Activated CD4-positive, alpha-beta T cell treated with anti-CD3 and anti-CD28 coated beads, Interleukin-2, amount 10 ng/mL, durations not matched to agents 7 days and 5 days (primary cell): Measurements from ENCODE around the gene ADAD1. TPM values are rescaled to one million over a fixed set of nuclear protein-coding genes. Genes with fewer than 3 reads are reported as not detected.
"Not testable (repeated sequence)": the region's sequence is repeated elsewhere in the genome, so short reads cannot be mapped to it uniquely, and the experiment has no call there.

ENCODE experiments used
- CTCF ChIA-PET: fragments of 350-600 bp; sonication (Branson Sonifier 250); formaldehyde crosslinking; loops from one replicate; lab custom pipeline; 2021; ENCODE audit warnings: antibody characterized with exemption; lab: Charles Lee
- POLR2A ChIA-PET: fragments of 350-600 bp; sonication (Branson Sonifier 250); formaldehyde crosslinking; loops from one replicate; lab custom pipeline; 2021; ENCODE audit warnings: antibody characterized with exemption; lab: Charles Lee
- DNase-seq: peaks from one replicate; pipeline ENCODE4 v3.0.0-alpha.2; 2020
- H3K27ac Mint-ChIP-seq: one replicate; pipeline ENCODE4 v1.8.0; 2021; ENCODE audit warnings: mild to moderate bottlenecking, moderate library complexity, mixed read lengths
- H3K27me3 Mint-ChIP-seq: one replicate; pipeline ENCODE4 v1.8.0; 2021; ENCODE audit warnings: mixed read lengths
- H3K36me3 Mint-ChIP-seq: one replicate; pipeline ENCODE4 v1.8.0; 2021; ENCODE audit warnings: low read depth, mixed read lengths
- H3K4me1 Mint-ChIP-seq: one replicate; pipeline ENCODE4 v1.8.0; 2021; ENCODE audit warnings: mixed read lengths
- H3K4me3 Mint-ChIP-seq: one replicate; pipeline ENCODE4 v1.8.0; 2021; ENCODE audit warnings: mild to moderate bottlenecking, moderate library complexity, mixed read lengths
- H3K9me3 Mint-ChIP-seq: one replicate; pipeline ENCODE4 v1.8.0; 2021; ENCODE audit warnings: mixed read lengths
- total RNA-seq, 2 experiments: library from RNA; stranded (reverse); gene quantifications; one replicate each; pipeline ENCODE4 v1.2.3, GENCODE V29; 2021

ADAD1 gene
- not detected for total RNA-seq

DNA sequence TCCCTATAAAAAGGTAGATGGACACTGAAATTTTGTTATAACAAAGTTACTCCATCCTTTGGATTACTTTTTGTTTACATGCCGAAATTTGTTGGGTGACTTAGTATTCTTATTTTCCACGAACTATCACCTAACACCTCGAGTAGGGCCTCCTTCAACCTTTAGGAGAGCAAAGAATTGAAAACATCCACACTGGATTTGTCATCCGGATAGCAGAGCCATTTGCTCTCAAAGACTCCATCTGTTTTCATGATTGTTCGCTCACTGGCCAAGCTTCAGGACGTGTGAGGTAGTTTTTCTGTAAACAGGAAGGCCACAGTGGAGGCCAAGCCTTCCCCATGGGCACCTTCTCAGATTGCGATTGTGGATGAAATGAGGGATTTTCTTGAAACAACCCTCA lies at the start of gene ADAD1:
ADAD1 (plus strand) TSS at position 301 of the 400 bp plus-strand sequence. CDS start 1,059 bp downstream, outside the sequence.
- DNase-seq = no peak
- ChIA-PET POLR2A (no interaction called here), CTCF (no interaction called here)
- no peak within 1 kb of the TSS for H3K27ac Mint-ChIP-seq
- no peaks in the 10 kb centered on the region for H3K27me3 Mint-ChIP-seq
- no peak within 1 kb of the TSS for H3K4me3 Mint-ChIP-seq
- no peaks in the 10 kb centered on the region for H3K36me3 Mint-ChIP-seq
- peaks cover 6% of the 10 kb centered on the region for H3K9me3 Mint-ChIP-seq
- H3K4me1 Mint-ChIP-seq = no peaks in the 10 kb centered on the region

- ChIA-PET CTCF (no interaction called here), POLR2A (no interaction called here)
- no peak for DNase-seq
- Mint-ChIP-seq H3K27ac (no peak overlapping the region), H3K4me1 (peaks cover 11% of the 10 kb centered on the region), H3K9me3 (no peaks in the 10 kb centered on the region), H3K27me3 (no peaks in the 10 kb centered on the region), H3K36me3 (peaks cover 26% of the 10 kb centered on the region), H3K4me3 (no peak overlapping the region)
These were observed 48.8 kb upstream of the ADAD1 start for GRCh38 chr4:122329876-122330565.

DNA sequence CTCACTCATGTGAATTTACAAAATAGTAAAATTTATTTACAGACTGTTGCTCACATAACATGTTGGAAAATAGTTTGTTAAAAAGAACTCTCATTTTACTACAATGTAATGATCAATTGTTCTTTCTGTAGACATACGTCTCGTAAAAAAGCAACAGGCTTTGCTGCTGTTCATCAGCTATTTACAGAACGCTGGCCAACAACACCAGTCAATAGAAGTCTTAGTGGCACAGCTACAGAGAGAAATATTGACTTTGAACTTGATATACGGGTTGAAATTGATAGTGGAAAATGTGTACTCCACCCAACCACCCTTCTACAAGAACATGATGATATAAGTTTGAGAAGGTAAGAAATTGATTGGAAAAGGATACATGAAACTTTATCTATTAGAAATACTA lies 47.6 kb upstream of the ADAD1 start:
- Mint-ChIP-seq H3K36me3 (peaks cover 32% of the 10 kb centered on the region), H3K9me3 (no peaks in the 10 kb centered on the region), H3K27ac (no peak overlapping the region), H3K4me1 (peaks cover 13% of the 10 kb centered on the region), H3K4me3 (no peak overlapping the region), H3K27me3 (no peaks in the 10 kb centered on the region)
- POLR2A ChIA-PET = no interaction called here
- no peak for DNase-seq
- CTCF ChIA-PET = no interaction called here

GRCh38 chr4:122334828-122335227 lies 44.0 kb upstream of the ADAD1 start:
- Mint-ChIP-seq H3K4me3 (no peak overlapping the region), H3K9me3 (no peaks in the 10 kb centered on the region), H3K4me1 (peaks cover 11% of the 10 kb centered on the region), H3K36me3 (peaks cover 37% of the 10 kb centered on the region), H3K27ac (no peak overlapping the region), H3K27me3 (no peaks in the 10 kb centered on the region)
- no peak for DNase-seq
- POLR2A ChIA-PET = no interaction called here
- CTCF ChIA-PET = interaction anchor here (1.0 kb wide), 1 partner anchor 11 kb away, joined by 3 read pairs; no protein-coding TSS in a partner anchor

DNA sequence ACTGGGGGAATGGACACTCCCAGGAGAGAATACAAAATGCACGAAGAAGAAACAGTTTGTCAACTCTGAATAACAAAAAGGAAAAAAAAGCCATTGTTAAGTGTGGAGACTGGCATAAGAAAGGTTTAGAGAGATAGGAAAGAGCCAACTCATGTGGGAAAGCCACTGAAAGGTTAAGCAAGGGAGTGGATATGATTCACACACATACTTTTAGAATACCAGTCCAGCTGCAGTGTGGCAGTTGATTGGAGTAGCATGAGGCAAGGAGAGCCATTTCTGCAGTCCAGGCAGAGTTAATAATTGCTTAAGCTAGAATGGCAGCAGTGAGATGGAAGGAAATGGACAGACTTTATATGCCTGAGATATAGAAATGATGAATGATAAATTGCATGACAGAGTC lies 36.9 kb upstream of the ADAD1 start:
- Mint-ChIP-seq H3K4me1 (no peaks in the 10 kb centered on the region), H3K4me3 (no peak overlapping the region), H3K27ac (no peak overlapping the region), H3K27me3 (no peaks in the 10 kb centered on the region), H3K9me3 (no peaks in the 10 kb centered on the region), H3K36me3 (peaks cover 23% of the 10 kb centered on the region)
- POLR2A ChIA-PET = no interaction called here
- DNase-seq = no peak
- CTCF ChIA-PET = interaction anchor here (0.9 kb wide), 1 partner anchor 9 kb away, joined by 3 read pairs; no protein-coding TSS in a partner anchor

DNA sequence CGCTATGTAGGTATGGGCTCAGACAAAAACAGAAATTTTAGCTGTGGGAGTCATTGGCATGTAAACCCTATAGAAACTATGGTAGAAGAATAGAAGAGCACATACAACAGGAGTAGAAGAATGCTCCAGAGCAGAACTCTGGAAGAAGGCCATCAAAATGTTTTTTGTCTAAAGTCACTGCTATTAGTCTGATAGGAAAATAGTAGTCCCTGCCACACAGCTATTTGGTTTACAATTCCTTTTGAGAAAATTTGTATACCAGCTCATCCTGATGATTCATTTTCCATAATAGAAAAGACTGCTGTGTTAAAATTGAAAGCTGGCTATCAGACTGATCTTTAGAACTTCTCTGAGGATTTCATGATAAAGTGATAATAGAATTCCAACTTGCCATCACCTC lies 32.8 kb upstream of the ADAD1 start:
- Mint-ChIP-seq H3K27me3 (no peaks in the 10 kb centered on the region), H3K4me1 (no peaks in the 10 kb centered on the region), H3K4me3 (no peak overlapping the region), H3K36me3 (peaks cover 38% of the 10 kb centered on the region), H3K27ac (no peak overlapping the region), H3K9me3 (no peaks in the 10 kb centered on the region)
- ChIA-PET POLR2A (no interaction called here), CTCF (interaction anchor here (1.1 kb wide), 1 partner anchor 50 kb away, joined by 3 read pairs; no protein-coding TSS in a partner anchor)
- no peak for DNase-seq

GRCh38 chr4:122346503-122346902 lies 32.3 kb upstream of the ADAD1 start:
- Mint-ChIP-seq H3K9me3 (no peaks in the 10 kb centered on the region), H3K36me3 (peaks cover 41% of the 10 kb centered on the region), H3K27me3 (no peaks in the 10 kb centered on the region), H3K4me3 (no peak overlapping the region), H3K4me1 (no peaks in the 10 kb centered on the region), H3K27ac (no peak overlapping the region)
- CTCF ChIA-PET = interaction anchor here (1.1 kb wide), 1 partner anchor 49 kb away, joined by 3 read pairs; no protein-coding TSS in a partner anchor
- POLR2A ChIA-PET = no interaction called here
- no peak for DNase-seq

GRCh38 chr4:122356317-122356808 lies 22.4 kb upstream of the ADAD1 start:
- no peaks in the 10 kb centered on the region for H3K9me3 Mint-ChIP-seq
- ChIA-PET POLR2A (no interaction called here), CTCF (interaction anchor here (0.9 kb wide), 1 partner anchor 375 kb away, joined by 3 read pairs; no protein-coding TSS in a partner anchor)
- H3K27ac Mint-ChIP-seq = no peak overlapping the region
- no peaks in the 10 kb centered on the region for H3K27me3 Mint-ChIP-seq
- peaks cover 7% of the 10 kb centered on the region for H3K4me1 Mint-ChIP-seq
- no peak overlapping the region for H3K4me3 Mint-ChIP-seq
- H3K36me3 Mint-ChIP-seq = peaks cover 45% of the 10 kb centered on the region
- no peak for DNase-seq

GRCh38 chr4:122360754-122361153 lies 18.1 kb upstream of the ADAD1 start:
- DNase-seq = no peak
- no peak overlapping the region for H3K27ac Mint-ChIP-seq
- H3K27me3 Mint-ChIP-seq = no peaks in the 10 kb centered on the region
- CTCF ChIA-PET = no interaction called here
- POLR2A ChIA-PET = no interaction called here
- peaks cover 7% of the 10 kb centered on the region for H3K4me1 Mint-ChIP-seq
- H3K36me3 Mint-ChIP-seq = peaks cover 42% of the 10 kb centered on the region
- H3K4me3 Mint-ChIP-seq = no peak overlapping the region
- H3K9me3 Mint-ChIP-seq = no peaks in the 10 kb centered on the region

DNA sequence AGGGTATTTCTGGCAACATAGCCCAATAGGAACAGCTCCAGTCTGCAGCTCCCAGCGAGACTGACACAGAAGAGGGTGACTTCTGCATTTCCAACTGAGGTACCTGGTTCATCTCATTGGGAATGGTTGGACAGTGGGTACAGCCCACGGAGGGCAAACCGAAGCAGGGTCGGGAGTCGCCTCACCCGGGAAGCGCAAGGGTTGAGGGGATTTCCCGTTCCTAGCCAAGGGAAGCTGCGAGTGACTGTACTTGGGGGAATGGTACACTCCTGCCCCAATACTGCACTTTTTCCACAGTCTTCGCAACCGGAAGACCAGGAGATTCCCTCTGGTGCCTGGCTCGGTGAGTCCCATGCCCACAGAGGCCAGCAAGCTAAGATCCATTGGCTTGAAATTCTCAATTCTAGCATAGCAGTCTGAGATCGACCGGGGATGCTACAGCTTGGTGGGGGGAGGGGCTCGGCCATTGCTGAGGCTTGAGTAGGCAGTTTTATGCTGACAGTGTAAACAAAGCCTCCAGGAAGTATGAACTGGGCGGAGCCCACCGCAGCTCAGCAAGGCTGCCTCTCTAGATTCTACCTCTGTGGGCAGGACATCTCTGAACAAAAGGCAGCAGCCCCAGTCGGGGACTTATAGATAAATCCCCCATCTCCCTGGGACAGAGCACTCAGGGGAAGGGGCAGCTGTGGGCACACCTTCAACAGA lies 14.0 kb upstream of the ADAD1 start:
- POLR2A ChIA-PET = no interaction called here
- H3K27me3 Mint-ChIP-seq = peaks cover 6% of the 10 kb centered on the region
- CTCF ChIA-PET = no interaction called here
- peaks cover 18% of the 10 kb centered on the region for H3K9me3 Mint-ChIP-seq
- no peak overlapping the region for H3K4me3 Mint-ChIP-seq
- H3K27ac Mint-ChIP-seq = peak overlapping the region; percentile 71
- DNase-seq = peak; percentile 37
- H3K36me3 Mint-ChIP-seq = peaks cover 23% of the 10 kb centered on the region
- peaks cover 7% of the 10 kb centered on the region for H3K4me1 Mint-ChIP-seq

DNA sequence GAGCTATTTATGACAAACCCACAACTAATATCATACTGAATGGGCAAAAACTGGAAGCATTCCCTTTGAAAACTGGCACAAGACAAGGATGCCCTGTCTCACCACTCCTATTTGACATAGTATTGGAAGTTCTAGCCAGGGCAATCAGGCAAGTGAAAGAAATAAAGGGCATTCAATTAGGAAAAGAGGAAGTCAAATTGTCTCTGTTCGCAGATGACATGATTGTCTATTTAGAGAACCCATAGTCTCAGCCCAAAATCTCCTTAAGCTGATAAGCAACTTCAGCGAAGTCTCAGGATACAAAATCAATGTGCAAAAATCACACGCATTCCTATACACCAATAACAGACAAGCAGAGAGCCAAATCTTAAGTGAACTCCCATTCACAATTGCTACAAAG lies 10.0 kb upstream of the ADAD1 start:
- H3K4me1 Mint-ChIP-seq, H3K36me3 Mint-ChIP-seq, DNase-seq, H3K27me3 Mint-ChIP-seq, H3K4me3 Mint-ChIP-seq, H3K27ac Mint-ChIP-seq: not testable (repeated sequence)
- ChIA-PET POLR2A (interaction anchor here (0.6 kb wide), 1 partner anchor 30 kb away, joined by 5 read pairs; no protein-coding TSS in a partner anchor), CTCF (interaction anchor here (1.8 kb wide), 1 partner anchor 29 kb away, joined by 3 read pairs; no protein-coding TSS in a partner anchor)
- peaks cover 18% of the 10 kb centered on the region for H3K9me3 Mint-ChIP-seq

GRCh38 chr4:122377352-122377751 lies 1.5 kb upstream of the ADAD1 start:
- Mint-ChIP-seq H3K9me3 (peaks cover 6% of the 10 kb centered on the region), H3K4me3 (no peak overlapping the region), H3K27ac (no peak overlapping the region), H3K4me1 (no peaks in the 10 kb centered on the region), H3K27me3 (no peaks in the 10 kb centered on the region), H3K36me3 (no peaks in the 10 kb centered on the region)
- ChIA-PET CTCF (no interaction called here), POLR2A (no interaction called here)
- DNase-seq = no peak

DNA sequence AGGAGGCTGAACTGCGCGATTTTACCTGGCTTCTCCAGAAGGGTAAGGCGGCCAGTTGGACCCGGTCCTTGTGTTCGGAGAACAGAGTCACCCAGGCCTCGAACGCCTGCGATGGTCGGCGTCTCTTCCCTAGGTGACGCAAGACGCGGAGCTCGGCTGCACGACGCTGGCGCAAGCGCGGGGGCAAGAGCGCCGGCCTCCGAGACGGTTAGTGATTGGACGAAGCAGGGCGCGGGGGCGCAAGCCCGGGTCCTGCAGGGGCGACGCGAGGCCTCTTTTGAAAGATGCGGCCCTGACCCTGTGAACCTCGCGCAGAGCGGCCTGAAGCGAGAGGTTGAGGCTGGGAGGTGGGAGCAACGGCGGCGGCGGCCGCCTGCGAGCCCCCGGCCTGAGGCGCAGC lies 428 bp downstream of the ADAD1 start:
- Mint-ChIP-seq H3K36me3 (no peaks in the 10 kb centered on the region), H3K4me1 (no peaks in the 10 kb centered on the region), H3K4me3 (no peak overlapping the region), H3K27me3 (no peaks in the 10 kb centered on the region), H3K27ac (no peak overlapping the region), H3K9me3 (peaks cover 6% of the 10 kb centered on the region)
- DNase-seq = no peak
- POLR2A ChIA-PET = no interaction called here
- CTCF ChIA-PET = no interaction called here
